ENCODE data around the gene PKD1.

DNA sequence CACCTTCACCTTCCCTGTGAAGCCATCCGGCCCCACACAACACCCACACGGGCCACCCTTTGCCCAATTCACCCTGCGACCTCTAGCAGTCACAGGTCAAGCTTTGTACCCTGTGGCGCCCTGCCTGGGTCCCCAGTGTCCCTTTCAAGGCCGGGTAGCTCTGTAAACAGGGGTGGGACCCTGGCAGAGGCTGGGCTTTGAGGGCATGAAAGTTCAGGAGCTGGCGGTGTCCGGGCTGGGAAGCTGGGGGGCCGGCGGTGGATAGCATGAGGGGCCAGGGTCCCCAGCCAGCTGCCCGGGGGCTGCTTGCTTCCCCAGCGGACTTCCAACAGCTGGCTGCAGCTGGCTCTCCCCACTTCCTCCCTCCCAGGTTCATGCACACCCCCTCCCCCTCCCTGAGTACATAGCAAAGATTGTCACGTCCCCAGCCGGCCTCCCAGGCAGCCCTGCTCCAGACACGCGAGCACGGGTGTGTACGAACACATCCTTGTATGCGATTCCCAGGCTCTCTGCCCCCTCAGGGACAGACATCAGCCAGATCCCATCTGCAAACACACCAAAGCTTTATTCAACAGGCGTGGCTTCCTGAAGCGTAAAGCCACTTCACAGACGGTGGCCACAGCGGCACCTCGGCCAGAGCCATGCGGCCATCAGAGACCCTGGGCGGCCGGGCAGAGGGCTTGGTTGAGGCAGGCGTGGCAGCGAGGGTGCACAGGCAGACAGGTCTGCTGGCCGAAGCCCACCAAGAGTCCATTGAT, 96.2 kb downstream of the PKD1 start:
- TF ChIP-seq, protein P1, sequence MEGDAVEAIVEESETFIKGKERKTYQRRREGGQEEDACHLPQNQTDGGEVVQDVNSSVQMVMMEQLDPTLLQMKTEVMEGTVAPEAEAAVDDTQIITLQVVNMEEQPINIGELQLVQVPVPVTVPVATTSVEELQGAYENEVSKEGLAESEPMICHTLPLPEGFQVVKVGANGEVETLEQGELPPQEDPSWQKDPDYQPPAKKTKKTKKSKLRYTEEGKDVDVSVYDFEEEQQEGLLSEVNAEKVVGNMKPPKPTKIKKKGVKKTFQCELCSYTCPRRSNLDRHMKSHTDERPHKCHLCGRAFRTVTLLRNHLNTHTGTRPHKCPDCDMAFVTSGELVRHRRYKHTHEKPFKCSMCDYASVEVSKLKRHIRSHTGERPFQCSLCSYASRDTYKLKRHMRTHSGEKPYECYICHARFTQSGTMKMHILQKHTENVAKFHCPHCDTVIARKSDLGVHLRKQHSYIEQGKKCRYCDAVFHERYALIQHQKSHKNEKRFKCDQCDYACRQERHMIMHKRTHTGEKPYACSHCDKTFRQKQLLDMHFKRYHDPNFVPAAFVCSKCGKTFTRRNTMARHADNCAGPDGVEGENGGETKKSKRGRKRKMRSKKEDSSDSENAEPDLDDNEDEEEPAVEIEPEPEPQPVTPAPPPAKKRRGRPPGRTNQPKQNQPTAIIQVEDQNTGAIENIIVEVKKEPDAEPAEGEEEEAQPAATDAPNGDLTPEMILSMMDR (IDR thresholded peaks at IDR 0.05; ENCODE audit: low read depth, low read length), result no peak
- no peak for TF ChIP-seq POLR2A (IDR thresholded peaks at IDR 0.05; ENCODE audit: extremely low read depth, insufficient read length)

Measured in NB4 (cell line).